GM10266 (cell line): Measurements from ENCODE around the gene SPATA31E1.
"Not testable (repeated sequence)": the region's sequence is repeated elsewhere in the genome, so short reads cannot be mapped to it uniquely, and the experiment has no call there.

Experiments
- DNase-seq: peaks from one replicate; pipeline ENCODE4 v3.0.0; 2012; ENCODE audit errors: extremely low spot score
- TF ChIP-seq, protein P1 (sequence below): IDR thresholded peaks from 2 replicates; pipeline ENCODE4 v1.5.1; 2012; ENCODE audit warnings: mild to moderate bottlenecking, low read depth; ENCODE audit not compliant: control insufficient read depth, insufficient read depth; ENCODE audit errors: missing control alignments

SPATA31E1 gene

GRCh38 chr9:87849144-87849758 is 33.4 kb upstream of the SPATA31E1 start:
- TF ChIP-seq, protein P1, sequence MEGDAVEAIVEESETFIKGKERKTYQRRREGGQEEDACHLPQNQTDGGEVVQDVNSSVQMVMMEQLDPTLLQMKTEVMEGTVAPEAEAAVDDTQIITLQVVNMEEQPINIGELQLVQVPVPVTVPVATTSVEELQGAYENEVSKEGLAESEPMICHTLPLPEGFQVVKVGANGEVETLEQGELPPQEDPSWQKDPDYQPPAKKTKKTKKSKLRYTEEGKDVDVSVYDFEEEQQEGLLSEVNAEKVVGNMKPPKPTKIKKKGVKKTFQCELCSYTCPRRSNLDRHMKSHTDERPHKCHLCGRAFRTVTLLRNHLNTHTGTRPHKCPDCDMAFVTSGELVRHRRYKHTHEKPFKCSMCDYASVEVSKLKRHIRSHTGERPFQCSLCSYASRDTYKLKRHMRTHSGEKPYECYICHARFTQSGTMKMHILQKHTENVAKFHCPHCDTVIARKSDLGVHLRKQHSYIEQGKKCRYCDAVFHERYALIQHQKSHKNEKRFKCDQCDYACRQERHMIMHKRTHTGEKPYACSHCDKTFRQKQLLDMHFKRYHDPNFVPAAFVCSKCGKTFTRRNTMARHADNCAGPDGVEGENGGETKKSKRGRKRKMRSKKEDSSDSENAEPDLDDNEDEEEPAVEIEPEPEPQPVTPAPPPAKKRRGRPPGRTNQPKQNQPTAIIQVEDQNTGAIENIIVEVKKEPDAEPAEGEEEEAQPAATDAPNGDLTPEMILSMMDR = no peak
- no peak for DNase-seq

- no peak for DNase-seq
- TF ChIP-seq, protein P1 = no peak
Measured at GRCh38 chr9:87850391-87850790, 32.3 kb upstream of the SPATA31E1 start.

DNA sequence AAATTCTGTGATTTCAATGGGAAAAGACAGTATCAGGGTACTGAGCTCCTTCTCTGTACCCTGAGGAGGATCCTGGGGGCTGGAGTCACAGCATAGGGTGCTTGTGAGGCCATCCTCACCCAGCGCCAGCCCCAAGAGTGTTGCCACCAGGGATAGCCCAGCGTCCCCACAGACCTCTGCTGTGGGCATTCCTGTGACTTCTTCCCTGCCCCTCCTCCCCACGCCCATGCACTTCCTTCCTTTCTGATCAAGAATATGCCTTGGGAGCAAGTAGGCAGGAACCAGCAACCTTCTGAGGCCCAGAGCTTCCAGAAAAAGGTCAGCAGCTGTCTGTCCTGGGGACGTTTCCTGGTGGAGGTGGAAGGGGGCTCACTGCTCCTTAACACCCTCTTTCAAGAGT is 31.5 kb upstream of the SPATA31E1 start:
- DNase-seq = not testable (repeated sequence)

DNA sequence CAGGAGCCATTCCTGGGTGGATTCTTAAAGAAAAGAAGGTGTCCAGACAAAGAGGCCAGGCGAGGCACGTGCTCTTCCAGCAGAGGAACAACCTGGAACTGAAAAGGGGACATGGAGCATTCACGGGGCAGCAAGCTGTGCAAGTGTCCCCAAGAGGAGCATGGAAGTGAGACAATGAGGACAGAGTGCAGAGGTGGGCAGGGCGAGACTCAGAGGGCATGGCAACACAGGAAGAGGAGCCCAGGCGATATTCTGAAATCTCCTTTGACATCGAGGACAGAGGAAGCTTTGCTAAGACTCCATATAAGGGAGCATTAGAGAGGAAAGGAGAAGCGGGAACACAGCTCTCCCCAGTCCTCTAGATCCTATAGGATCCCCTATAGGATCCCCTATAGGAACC is 29.4 kb upstream of the SPATA31E1 start:
- DNase-seq = no peak
- TF ChIP-seq, protein P1 = no peak

DNA sequence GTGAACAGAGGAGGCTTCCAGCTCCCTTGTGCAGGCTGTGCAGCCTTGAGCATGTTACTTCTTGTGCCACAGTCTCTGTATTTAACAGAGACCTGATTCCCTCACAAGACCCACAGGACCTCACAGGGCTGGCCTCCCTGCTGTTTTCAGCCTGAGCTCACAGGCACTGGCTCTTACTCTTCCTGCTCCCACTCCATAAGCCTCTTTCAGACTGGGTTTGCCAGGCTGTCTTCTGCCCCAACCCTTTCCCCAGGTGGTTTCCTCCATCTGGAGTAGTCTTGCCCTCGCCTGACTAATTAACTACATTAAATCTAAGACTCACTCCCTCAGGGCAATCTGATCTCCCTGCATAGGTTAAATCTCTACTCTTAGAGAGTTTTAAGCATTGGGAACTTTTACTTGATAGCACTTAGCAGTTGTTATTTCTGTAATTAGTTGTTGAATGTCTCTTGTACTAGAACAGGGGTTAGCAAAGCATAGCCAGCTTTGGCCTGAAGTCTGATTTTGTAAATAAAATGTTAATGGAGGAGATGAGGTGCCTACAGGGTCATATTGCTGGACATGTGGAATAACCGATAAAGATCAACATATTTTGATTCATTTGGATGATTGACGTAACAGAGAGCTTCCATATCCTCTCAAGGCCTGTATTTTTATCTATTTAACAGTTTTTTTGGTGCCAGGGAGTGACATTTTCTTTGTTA is 28.6 kb upstream of the SPATA31E1 start:
- no peak for DNase-seq
- TF ChIP-seq, protein P1 = no peak

DNA sequence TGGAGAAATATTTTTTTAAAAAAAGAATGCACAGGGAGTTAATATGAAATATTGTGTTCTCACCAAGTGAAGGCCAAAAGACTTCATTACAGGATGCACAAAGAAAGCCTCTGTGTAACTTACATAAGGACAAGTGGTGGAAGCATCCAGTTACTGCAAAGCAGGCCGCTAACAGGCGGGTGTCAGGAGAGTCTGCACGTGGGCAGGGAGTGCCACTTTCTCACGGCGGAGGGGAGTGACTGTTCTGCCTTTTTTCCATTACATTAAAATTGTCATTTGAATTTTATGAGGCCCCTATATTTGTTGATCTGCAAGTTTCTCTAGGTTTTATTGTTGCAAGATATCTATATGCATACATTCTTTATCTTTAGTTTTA is 28.1 kb upstream of the SPATA31E1 start:
- DNase-seq = no peak
- TF ChIP-seq, protein P1 = no peak

GRCh38 chr9:87855061-87855460 is 27.6 kb upstream of the SPATA31E1 start:
- DNase-seq = no peak
- TF ChIP-seq, protein P1 = no peak
